Measurements from ENCODE around the gene TRIM44.

Gene TRIM44

DNA sequence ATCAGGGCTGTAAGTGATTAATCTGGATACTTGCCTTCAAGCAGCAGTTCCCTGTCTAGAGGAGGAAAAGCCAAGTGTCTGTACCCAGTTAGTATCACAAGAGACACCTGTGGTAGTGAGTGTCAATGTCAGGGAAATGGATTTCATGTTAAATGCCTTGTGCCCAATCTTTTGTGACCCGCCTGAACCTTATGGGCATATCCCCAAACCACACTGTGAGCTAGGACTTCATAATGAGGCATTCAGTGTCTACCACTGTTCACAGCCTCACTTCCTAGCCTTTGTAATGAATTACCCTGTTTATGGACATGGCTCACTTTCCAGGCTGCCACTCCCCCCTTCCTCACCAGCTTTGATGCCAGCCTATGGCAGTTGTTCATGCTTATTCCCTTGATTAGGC lies 125.1 kb downstream of the TRIM44 start:
- TF ChIP-seq TAF1 (IDR thresholded peaks at IDR 0.05; ENCODE audit: borderline replicate concordance, low read depth, low read length) (no peak), POLR2A (IDR thresholded peaks at IDR 0.05; ENCODE audit: low read depth, low read length) (no peak), POLR2AphosphoS5 (IDR thresholded peaks at IDR 0.05; ENCODE audit: low read depth, low read length) (no peak)
- DNase-seq (ENCODE audit: insufficient read length), result no peak
- no peak for FAIRE-seq

DNA sequence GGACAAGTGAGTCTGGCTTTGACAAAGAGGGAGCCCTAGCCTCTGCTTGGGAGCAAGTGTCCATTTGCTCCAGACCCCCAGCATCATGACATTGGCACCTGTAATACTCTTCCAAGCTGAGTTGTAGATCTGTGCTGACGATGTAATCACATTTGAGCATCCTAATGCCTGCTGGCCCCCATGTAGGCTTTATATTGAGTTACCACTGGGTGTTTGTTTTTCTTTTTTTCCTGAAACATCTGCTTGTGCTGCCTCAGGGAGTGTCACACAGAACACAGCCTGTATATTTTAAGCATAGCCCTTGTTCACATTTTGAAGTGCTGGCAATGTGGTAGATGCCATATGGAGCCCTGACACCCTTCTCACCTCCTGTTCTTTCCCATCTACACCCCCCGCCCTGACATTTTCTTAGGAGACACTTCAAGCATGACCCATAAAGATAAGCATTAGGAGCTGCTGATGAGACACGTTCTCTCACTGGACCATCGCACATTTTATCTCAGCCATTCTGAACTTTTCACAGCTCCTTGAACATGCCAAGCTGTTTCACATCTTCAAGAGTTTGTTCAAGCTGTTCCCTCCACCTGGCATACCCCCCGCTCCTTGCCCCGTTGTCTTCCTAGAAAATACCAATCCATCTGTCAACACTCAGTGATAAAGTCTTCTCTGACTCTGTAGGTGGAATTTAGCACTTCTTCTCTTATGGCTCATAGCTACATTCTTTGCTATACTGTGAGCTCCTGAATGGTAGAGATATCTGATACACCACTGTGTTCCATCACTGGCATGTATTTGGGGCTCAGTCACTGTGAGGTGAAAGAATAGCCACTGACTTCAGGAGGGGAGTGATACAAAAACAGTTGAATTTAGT lies 128.7 kb downstream of the TRIM44 start:
- FAIRE-seq (no peak), DNase-seq (ENCODE audit: insufficient read length) (no peak)
- TF ChIP-seq POLR2AphosphoS5 (IDR thresholded peaks at IDR 0.05; ENCODE audit: low read depth, low read length), result no peak

DNA sequence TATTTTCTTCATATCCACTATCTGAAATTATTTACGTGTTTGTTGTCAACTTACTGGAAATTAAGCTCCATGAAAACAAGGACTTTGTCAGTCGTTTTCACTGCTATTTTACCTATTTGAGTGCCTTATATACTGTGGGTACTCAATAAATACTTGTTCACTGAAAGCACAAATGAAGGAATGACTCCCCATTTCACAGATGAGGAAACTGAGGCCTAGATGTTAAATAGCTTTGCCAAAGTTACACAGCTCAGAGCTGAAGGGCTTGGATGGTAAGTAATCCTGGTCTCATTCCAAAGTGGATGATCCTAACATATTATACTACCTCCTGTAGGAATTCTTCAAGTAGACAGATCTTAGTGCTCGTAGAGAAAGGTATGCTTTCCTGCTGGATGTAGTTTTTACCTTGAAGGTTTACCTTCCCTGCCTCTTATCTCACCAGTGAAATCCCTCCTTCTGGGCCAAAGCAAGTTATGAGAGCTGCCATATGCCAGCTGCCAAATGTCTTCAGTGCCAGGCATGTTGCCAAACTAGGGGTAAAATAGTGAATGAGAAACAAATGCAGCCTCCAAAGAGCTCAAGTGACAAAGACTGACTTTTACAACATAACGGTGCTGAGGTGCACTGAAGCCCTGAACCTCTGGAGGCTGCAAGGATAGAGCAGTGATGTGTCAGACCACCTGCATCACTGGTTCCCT lies 129.7 kb downstream of the TRIM44 start:
- TF ChIP-seq POLR2AphosphoS5 (IDR thresholded peaks at IDR 0.05; ENCODE audit: low read depth, low read length) (no peak), POLR2A (IDR thresholded peaks at IDR 0.05; ENCODE audit: low read depth, low read length) (no peak)
- DNase-seq (ENCODE audit: insufficient read length) (no peak), FAIRE-seq (no peak)

DNA sequence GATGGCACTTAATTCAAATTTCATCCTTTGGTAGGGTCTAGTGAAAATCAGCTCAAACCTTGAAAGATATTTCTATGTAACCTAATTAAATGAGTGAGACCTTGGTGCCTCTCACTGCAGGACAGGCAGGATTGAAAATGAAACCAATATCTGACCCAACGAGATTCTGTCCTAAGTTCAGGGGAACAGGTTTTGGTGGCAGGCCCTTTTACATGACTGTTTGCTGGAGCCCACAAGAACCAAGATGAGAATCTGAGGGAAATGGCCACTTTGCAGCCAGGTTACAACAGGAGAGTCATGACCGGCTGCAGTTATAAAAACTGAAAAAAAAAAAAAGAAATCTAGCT lies 130.2 kb downstream of the TRIM44 start:
- DNase-seq (ENCODE audit: insufficient read length), result no peak
- TF ChIP-seq POLR2AphosphoS5 (IDR thresholded peaks at IDR 0.05; ENCODE audit: low read depth, low read length), result no peak
- no peak for TF ChIP-seq TAF1 (IDR thresholded peaks at IDR 0.05; ENCODE audit: borderline replicate concordance, low read depth, low read length)
- TF ChIP-seq POLR2A (IDR thresholded peaks at IDR 0.05; ENCODE audit: low read depth, low read length), result no peak
- no peak for FAIRE-seq

DNA sequence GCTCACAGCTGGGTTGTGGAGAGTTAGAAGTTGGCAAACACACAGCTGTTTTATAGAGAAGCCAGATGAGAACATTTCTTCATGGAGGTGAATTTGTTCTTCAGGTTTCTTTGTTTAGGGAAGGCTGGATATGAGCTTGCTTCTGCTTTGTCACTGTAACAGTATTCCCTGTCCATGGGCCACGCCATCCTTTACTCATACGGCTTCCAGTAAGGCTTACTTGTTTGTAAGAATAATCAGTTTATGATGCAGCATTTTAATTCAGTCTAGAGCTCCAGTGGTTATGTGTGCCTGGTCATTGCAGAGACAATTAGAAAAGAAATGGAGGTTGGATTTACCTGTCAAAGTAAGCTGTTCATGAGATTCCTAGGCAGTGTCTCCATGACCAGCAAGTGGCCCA lies 131.8 kb downstream of the TRIM44 start:
- no peak for DNase-seq (ENCODE audit: insufficient read length)
- no peak for TF ChIP-seq TAF1 (IDR thresholded peaks at IDR 0.05; ENCODE audit: borderline replicate concordance, low read depth, low read length)
- no peak for TF ChIP-seq POLR2A (IDR thresholded peaks at IDR 0.05; ENCODE audit: low read depth, low read length)
- TF ChIP-seq POLR2AphosphoS5 (IDR thresholded peaks at IDR 0.05; ENCODE audit: low read depth, low read length), result no peak
- no peak for FAIRE-seq

DNA sequence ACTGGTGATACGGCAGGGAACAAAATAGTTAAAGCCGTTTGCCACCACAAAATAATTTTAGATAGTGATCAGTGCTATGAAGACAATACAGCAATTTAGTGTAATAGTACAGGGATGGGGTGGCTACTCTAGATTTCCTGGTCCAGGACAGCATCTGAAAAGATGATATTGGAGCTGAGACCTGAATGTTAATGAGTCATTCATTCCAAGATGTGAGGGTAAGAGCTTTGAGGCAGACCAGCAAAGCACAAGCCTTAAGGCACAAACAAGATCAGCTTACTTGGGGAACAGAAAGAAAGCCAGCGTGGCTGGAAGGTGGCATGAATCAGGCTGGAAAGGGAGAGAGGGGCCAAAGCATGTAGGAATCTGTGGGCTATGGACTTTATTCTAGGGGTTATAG lies 132.3 kb downstream of the TRIM44 start:
- FAIRE-seq, result no peak
- TF ChIP-seq TAF1 (IDR thresholded peaks at IDR 0.05; ENCODE audit: borderline replicate concordance, low read depth, low read length) (no peak), POLR2AphosphoS5 (IDR thresholded peaks at IDR 0.05; ENCODE audit: low read depth, low read length) (no peak), POLR2A (IDR thresholded peaks at IDR 0.05; ENCODE audit: low read depth, low read length) (no peak)
- DNase-seq (ENCODE audit: insufficient read length), result no peak

DNA sequence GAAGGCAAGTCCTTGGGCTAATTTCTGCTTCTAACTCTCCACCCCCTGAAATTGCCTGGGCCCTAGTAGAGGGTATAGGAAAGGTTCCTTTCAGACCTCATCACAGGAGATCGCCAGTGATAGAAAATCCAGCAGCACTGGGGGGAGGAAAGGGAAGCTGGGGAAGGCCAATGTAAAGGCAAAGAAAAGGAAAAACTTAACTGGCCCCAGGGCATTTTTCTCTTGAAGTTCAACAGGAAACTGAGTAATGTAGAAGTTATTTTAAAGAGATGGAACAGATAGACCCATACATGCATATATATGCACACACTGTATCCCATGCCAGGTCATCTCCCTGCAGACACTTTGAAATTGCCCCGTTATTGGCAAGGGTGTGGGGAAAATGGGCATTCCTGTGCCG lies 134.0 kb downstream of the TRIM44 start:
- no peak for FAIRE-seq
- TF ChIP-seq POLR2AphosphoS5 (IDR thresholded peaks at IDR 0.05; ENCODE audit: low read depth, low read length) (no peak), POLR2A (IDR thresholded peaks at IDR 0.05; ENCODE audit: low read depth, low read length) (no peak), TAF1 (IDR thresholded peaks at IDR 0.05; ENCODE audit: borderline replicate concordance, low read depth, low read length) (no peak)
- no peak for DNase-seq (ENCODE audit: insufficient read length)

DNA sequence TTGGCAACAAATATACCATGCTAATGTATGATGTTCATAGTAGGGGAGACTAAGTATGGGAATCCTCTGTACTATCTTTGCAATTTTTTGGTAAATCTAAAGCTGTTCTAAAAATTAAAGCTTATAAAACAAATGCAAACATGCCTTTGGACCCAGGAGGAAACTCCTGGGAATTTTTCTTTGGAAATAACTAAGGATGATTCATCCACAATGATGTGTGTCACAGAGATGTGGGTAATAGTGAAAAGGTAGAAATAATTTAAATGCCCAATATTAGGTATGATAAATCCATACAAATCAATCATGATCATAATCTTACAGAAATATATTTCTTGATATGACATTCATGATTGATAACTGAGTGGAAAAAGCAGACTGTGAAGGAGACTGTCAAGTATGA lies 135.8 kb downstream of the TRIM44 start:
- no peak for FAIRE-seq
- no peak for DNase-seq (ENCODE audit: insufficient read length)
- TF ChIP-seq POLR2AphosphoS5 (IDR thresholded peaks at IDR 0.05; ENCODE audit: low read depth, low read length) (no peak), POLR2A (IDR thresholded peaks at IDR 0.05; ENCODE audit: low read depth, low read length) (no peak), TAF1 (IDR thresholded peaks at IDR 0.05; ENCODE audit: borderline replicate concordance, low read depth, low read length) (no peak)

DNA sequence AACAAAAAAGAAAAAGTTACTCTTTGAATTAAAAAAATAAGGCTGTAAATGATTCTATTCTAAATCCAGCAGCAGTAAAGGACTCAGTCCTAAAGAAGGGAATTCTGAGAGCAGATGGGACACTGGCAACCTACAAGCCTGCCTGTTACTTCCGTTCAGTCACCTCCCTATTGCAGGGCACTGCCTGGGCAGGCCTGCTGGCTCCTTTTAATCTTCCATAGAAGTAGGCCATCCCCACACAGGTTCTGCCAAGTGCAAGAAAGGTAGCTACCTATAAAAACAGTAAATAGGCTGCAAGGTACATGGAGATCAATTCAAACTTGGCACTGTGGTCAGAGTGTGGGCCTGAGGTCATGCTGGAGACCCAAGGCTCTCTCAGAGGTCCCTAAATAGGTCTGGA lies 136.4 kb downstream of the TRIM44 start:
- DNase-seq (ENCODE audit: insufficient read length), result no peak
- FAIRE-seq, result no peak

DNA sequence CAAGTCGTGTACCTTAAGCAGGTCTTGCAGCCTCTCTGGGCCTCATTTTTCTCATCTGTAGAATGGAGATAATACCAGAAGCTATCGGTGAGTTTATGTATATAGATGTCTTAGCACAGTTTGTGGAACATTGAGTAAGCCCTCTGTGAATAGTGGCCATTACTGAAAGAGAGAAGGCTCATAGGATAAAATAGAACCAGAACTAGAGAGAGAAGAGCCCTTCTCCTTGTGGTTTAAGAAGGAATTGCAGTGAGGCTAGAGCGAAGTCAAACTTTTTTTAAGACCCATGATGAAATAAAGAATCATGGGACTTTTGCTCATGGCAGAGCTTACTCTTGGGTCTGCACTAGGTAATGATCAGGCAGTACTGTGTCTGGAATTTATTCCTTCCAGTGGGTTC lies 137.1 kb downstream of the TRIM44 start:
- FAIRE-seq (no peak), DNase-seq (ENCODE audit: insufficient read length) (no peak)
- TF ChIP-seq POLR2AphosphoS5 (IDR thresholded peaks at IDR 0.05; ENCODE audit: low read depth, low read length), result no peak

More for the DNA sequence above, 136.4 kb downstream of the TRIM44 start:
- TF ChIP-seq TAF1 (IDR thresholded peaks at IDR 0.05; ENCODE audit: borderline replicate concordance, low read depth, low read length), result no peak

DNA sequence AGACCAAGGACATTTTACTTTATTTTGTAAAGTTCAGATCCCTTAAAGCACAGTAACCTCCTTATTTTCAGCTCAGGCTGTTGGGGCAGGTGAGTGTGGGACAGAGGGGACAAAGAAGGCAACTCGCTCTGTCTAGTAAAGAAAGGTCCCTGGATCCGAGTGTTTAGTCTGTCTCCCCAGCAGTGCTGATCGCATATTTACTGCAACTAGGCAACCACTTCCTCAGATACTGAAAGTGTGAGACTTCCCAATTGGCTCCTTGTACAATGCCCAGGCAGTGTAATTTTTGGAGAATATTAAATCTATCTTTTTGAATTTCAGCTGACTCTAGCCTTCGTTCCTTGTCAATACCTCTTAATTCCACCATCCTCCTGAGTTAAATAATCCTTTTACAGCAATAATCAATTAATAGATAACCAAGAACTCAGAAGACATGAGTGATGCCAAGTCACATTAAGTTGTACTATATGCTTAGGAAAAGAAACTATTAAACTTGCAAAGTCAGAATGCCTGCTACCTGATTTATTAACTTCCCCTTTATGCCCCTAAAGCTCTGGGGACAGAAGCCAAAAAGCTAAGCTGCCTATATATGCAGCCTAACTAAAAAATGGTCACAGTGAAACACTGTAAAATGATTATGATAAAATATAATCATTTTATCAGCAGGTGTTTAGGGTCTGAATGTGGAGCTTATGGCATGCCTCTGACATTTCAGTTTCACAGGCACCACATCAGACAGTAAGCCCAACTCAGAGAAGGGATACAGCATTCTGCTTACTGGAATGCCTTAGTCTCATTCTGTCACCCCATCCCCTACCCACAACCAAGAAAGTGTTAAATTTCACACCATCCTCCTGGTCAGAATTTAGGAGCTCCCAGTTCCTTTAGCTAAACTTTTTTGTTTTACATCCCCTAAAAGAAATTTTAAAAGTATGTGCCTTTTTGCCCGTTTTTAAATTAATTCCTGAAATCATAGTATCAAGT lies 138.7 kb downstream of the TRIM44 start:
- FAIRE-seq (no peak), DNase-seq (ENCODE audit: insufficient read length) (no peak)
- no peak for TF ChIP-seq POLR2A (IDR thresholded peaks at IDR 0.05; ENCODE audit: low read depth, low read length)
- TF ChIP-seq TAF1 (IDR thresholded peaks at IDR 0.05; ENCODE audit: borderline replicate concordance, low read depth, low read length), result no peak
- no peak for TF ChIP-seq POLR2AphosphoS5 (IDR thresholded peaks at IDR 0.05; ENCODE audit: low read depth, low read length)

All from GM12892 (cell line).